Erythroblast (primary cell): ENCODE data around the gene TMEM53.

ENCODE experiments used
- GATA1 ChIP-seq: IDR thresholded peaks from 2 replicates; pipeline ENCODE4 v1.6.1; 2011; ENCODE audit warnings: low read depth, mild to moderate bottlenecking, control low read depth, low read length, moderate library complexity
- POLR2A ChIP-seq: IDR thresholded peaks from 2 replicates; pipeline ENCODE4 v1.6.1; 2011; ENCODE audit warnings: mild to moderate bottlenecking, low read length

GRCh38 chr1:44661781-44662682 is 12.2 kb downstream of the TMEM53 start:
- TF ChIP-seq POLR2A (no peak), GATA1 (no peak)
